WTC11 (cell line): ENCODE data around the gene PFKM. TPM values are rescaled to one million over a fixed set of nuclear protein-coding genes. Genes with fewer than 3 reads are reported as not detected.
A peak's percentile ranks its signal among the peaks of the same experiment; 100 is the strongest.

Experiments
- ATAC-seq: fragments of 200-7000 bp; cut with Tn5 transposase; 2 replicates; pipeline ENCODE4 v1.10.0; 2021; ENCODE audit warnings: mild to moderate bottlenecking, moderate library complexity
- CTCF ChIA-PET: fragments of 300-600 bp; sonication (Branson Sonifier 250); formaldehyde crosslinking; loops from one replicate; lab custom pipeline; 2021; ENCODE audit warnings: antibody characterized with exemption; lab: Charles Lee
- POLR2A ChIA-PET: fragments of 350-600 bp; sonication (Branson Sonifier 250); formaldehyde crosslinking; loops from one replicate; lab custom pipeline; 2021; ENCODE audit warnings: antibody characterized with exemption; lab: Charles Lee
- DNase-seq: peaks from one replicate; pipeline ENCODE4 v3.0.0; 2021; ENCODE audit warnings: low spot score
- H3K27ac Mint-ChIP-seq: 2 replicates; pipeline ENCODE4 v1.8.0; 2021; ENCODE audit warnings: mixed read lengths
- H3K27me3 Mint-ChIP-seq: 2 replicates; pipeline ENCODE4 v1.8.0; 2021; ENCODE audit warnings: low read depth, mild to moderate bottlenecking, moderate library complexity, mixed read lengths
- H3K36me3 Mint-ChIP-seq: 2 replicates; pipeline ENCODE4 v1.8.0; 2021; ENCODE audit warnings: mixed read lengths
- H3K4me1 Mint-ChIP-seq: 2 replicates; pipeline ENCODE4 v1.8.0; 2022; ENCODE audit warnings: mixed read lengths
- H3K4me3 Mint-ChIP-seq: 2 replicates; pipeline ENCODE4 v1.8.0; 2021; ENCODE audit warnings: mild to moderate bottlenecking, moderate library complexity, mixed read lengths
- H3K9me3 Mint-ChIP-seq: 2 replicates; pipeline ENCODE4 v1.8.0; 2021; ENCODE audit warnings: mixed read lengths
- CREB1 ChIP-seq: sonication (generic); formaldehyde crosslinking; IDR thresholded peaks from 2 replicates; pipeline ENCODE4 v1.8.0; 2023; ENCODE audit warnings: mild to moderate bottlenecking, missing genetic modification reagents
- IRF2 ChIP-seq: sonication (generic); formaldehyde crosslinking; IDR thresholded peaks from 2 replicates; pipeline ENCODE4 v1.8.0; 2022; ENCODE audit warnings: low read depth, missing genetic modification reagents, borderline replicate concordance
- JAZF1 ChIP-seq: fragments of 250-450 bp; sonication (Bioruptor Pico); IDR thresholded peaks from 2 replicates; pipeline ENCODE4 v1.9.0; 2021; ENCODE audit warnings: moderate library complexity, mild to moderate bottlenecking, inconsistent platforms
- JUN ChIP-seq: sonication (generic); formaldehyde crosslinking; IDR thresholded peaks from 2 replicates; pipeline ENCODE4 v1.8.0; 2023; ENCODE audit warnings: mild to moderate bottlenecking, missing genetic modification reagents
- KAT7 ChIP-seq: sonication (generic); formaldehyde crosslinking; IDR thresholded peaks from 2 replicates; pipeline ENCODE4 v1.8.1; 2023; ENCODE audit warnings: missing genetic modification reagents, mild to moderate bottlenecking, borderline replicate concordance
- MXD4 ChIP-seq: fragments of 250-450 bp; sonication (Bioruptor Pico); IDR thresholded peaks from 2 replicates; pipeline ENCODE4 v1.8.0; 2021; ENCODE audit warnings: mild to moderate bottlenecking, moderate library complexity, borderline replicate concordance
- NR2C2 ChIP-seq: sonication (generic); formaldehyde crosslinking; IDR thresholded peaks from 2 replicates; pipeline ENCODE4 v1.8.0; 2022; ENCODE audit warnings: mild to moderate bottlenecking, missing genetic modification reagents
- OVOL2 ChIP-seq: fragments of 250-450 bp; sonication (Bioruptor Pico); IDR thresholded peaks from 2 replicates; pipeline ENCODE4 v1.9.0; 2021; ENCODE audit warnings: mild to moderate bottlenecking, borderline replicate concordance
- RORB ChIP-seq: fragments of 250-450 bp; sonication (Bioruptor Pico); IDR thresholded peaks from 2 replicates; pipeline ENCODE4 v1.9.0; 2021; ENCODE audit warnings: mild to moderate bottlenecking
- SP1 ChIP-seq: sonication (generic); formaldehyde crosslinking; conservative IDR thresholded peaks from 2 replicates; pipeline ENCODE4 v1.8.1; 2022; ENCODE audit warnings: missing genetic modification reagents
- TCF7 ChIP-seq: sonication (generic); formaldehyde crosslinking; IDR thresholded peaks from 2 replicates; pipeline ENCODE4 v1.8.0; 2022; ENCODE audit warnings: mild to moderate bottlenecking, low read depth, missing genetic modification reagents, moderate library complexity
- ZBTB21 ChIP-seq: sonication (generic); formaldehyde crosslinking; IDR thresholded peaks from 2 replicates; pipeline ENCODE4 v1.8.1; 2023; ENCODE audit warnings: mild to moderate bottlenecking, missing genetic modification reagents, borderline replicate concordance
- ZNF121 ChIP-seq: sonication (generic); formaldehyde crosslinking; IDR thresholded peaks from 2 replicates; pipeline ENCODE4 v1.8.0; 2023; ENCODE audit warnings: missing genetic modification reagents
- ZNF138 ChIP-seq: sonication (generic); formaldehyde crosslinking; conservative IDR thresholded peaks from 2 replicates; pipeline ENCODE4 v1.8.1; 2022; ENCODE audit warnings: mild to moderate bottlenecking, moderate library complexity, missing genetic modification reagents
- ZNF232 ChIP-seq: sonication (generic); formaldehyde crosslinking; IDR thresholded peaks from 2 replicates; pipeline ENCODE4 v1.8.0; 2022; ENCODE audit warnings: mild to moderate bottlenecking, missing genetic modification reagents
- total RNA-seq: library from RNA; stranded (reverse); gene quantifications from 3 replicates; pipeline ENCODE4 v1.2.3, GENCODE V29; 2021
- TF ChIP-seq, protein P1 (sequence below): sonication (generic); formaldehyde crosslinking; IDR thresholded peaks from 2 replicates; pipeline ENCODE4 v1.8.1; 2022; ENCODE audit warnings: mild to moderate bottlenecking, moderate library complexity, missing genetic modification reagents
- TF ChIP-seq, protein P2 (sequence below): sonication (generic); formaldehyde crosslinking; IDR thresholded peaks from 2 replicates; pipeline ENCODE4 v1.8.1; 2022; ENCODE audit warnings: low read depth, mild to moderate bottlenecking, moderate library complexity, missing genetic modification reagents, borderline replicate concordance
- TF ChIP-seq, protein P3 (sequence below): fragments of 250-450 bp; sonication (Bioruptor Pico); IDR thresholded peaks from 2 replicates; pipeline ENCODE4 v1.9.0; 2021; ENCODE audit warnings: mild to moderate bottlenecking
- TF ChIP-seq, protein P4 (sequence below): fragments of 250-450 bp; sonication (Bioruptor Pico); conservative IDR thresholded peaks from 2 replicates; pipeline ENCODE4 v1.9.0; 2021; ENCODE audit warnings: mild to moderate bottlenecking
- TF ChIP-seq, protein P5 (sequence below): fragments of 250-450 bp; sonication (Bioruptor Pico); IDR thresholded peaks from 2 replicates; pipeline ENCODE4 v1.9.0; 2021; ENCODE audit warnings: moderate library complexity, mild to moderate bottlenecking, inconsistent platforms, borderline replicate concordance
- TF ChIP-seq, protein P6 (sequence below): sonication (generic); formaldehyde crosslinking; IDR thresholded peaks from 2 replicates; pipeline ENCODE4 v1.8.0; 2022; ENCODE audit warnings: missing genetic modification reagents

Gene PFKM
- total RNA-seq, 1 experiment from 2014 or later: 99.3 TPM

DNA sequence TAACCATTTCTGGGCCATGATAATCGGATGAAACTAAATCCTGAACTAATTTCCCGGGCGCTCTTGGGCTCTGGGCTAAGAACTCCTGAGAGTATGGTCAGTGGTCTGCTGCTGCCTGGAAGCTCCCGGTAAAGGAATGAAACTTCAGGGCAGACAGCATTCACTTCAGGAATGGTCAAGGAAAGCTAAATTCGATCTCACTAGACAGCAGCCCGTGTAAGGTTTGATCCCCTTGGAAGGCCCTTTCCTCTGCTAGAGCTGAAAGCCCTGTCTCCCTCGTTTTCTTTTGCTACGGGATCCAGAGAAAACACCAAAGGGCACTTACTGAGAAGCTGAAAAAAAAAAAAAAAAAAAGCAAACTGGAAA, 37.5 kb downstream of the PFKM start:
- Mint-ChIP-seq H3K36me3 (no peaks in the 10 kb centered on the region), H3K4me3 (peak overlapping the region; percentile 89)
- no peak for DNase-seq
- TF ChIP-seq CREB1 (CRISPR knock-in tag): no peak
- no peak for TF ChIP-seq KAT7 (CRISPR knock-in tag)
- no peak for TF ChIP-seq SP1 (CRISPR knock-in tag)
- TF ChIP-seq JUN (CRISPR knock-in tag): no peak
- no peak for TF ChIP-seq TCF7
- no peak for TF ChIP-seq RORB (CRISPR knock-in tag)
- TF ChIP-seq, protein P1, sequence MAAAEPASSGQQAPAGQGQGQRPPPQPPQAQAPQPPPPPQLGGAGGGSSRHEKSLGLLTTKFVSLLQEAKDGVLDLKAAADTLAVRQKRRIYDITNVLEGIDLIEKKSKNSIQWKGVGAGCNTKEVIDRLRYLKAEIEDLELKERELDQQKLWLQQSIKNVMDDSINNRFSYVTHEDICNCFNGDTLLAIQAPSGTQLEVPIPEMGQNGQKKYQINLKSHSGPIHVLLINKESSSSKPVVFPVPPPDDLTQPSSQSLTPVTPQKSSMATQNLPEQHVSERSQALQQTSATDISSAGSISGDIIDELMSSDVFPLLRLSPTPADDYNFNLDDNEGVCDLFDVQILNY: no peak
- no peak for TF ChIP-seq OVOL2
- no peak for TF ChIP-seq NR2C2 (CRISPR knock-in tag)
- TF ChIP-seq, protein P2, sequence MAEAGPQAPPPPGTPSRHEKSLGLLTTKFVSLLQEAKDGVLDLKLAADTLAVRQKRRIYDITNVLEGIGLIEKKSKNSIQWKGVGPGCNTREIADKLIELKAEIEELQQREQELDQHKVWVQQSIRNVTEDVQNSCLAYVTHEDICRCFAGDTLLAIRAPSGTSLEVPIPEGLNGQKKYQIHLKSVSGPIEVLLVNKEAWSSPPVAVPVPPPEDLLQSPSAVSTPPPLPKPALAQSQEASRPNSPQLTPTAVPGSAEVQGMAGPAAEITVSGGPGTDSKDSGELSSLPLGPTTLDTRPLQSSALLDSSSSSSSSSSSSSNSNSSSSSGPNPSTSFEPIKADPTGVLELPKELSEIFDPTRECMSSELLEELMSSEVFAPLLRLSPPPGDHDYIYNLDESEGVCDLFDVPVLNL (CRISPR knock-in tag): no peak
- no peak for TF ChIP-seq ZNF138
- no peak for TF ChIP-seq MXD4 (CRISPR knock-in tag)
- TF ChIP-seq, all 79 proteins: peak for 0
- ChIA-PET POLR2A (interaction anchor here (0.6 to 1.9 kb wide), 6 partner anchors 14 to 290 kb away, joined by 3 to 8 read pairs (median 4); partner anchors contain the start of genes PFKM and SENP1), CTCF (interaction anchor here (0.7 to 2.6 kb wide), 20 partner anchors 8 to 632 kb away, joined by 3 to 21 read pairs (median 9); partner anchors contain the start of genes ADCY6, CCDC184, PFKM and SENP1)
- H3K27me3 Mint-ChIP-seq: no peaks in the 10 kb centered on the region; the same call in none of the 2 replicates
- peaks cover 14% of the 10 kb centered on the region for H3K4me1 Mint-ChIP-seq
- ATAC-seq: no peak
- no peaks in the 10 kb centered on the region for H3K9me3 Mint-ChIP-seq
- H3K27ac Mint-ChIP-seq: peak overlapping the region; percentile 91

DNA sequence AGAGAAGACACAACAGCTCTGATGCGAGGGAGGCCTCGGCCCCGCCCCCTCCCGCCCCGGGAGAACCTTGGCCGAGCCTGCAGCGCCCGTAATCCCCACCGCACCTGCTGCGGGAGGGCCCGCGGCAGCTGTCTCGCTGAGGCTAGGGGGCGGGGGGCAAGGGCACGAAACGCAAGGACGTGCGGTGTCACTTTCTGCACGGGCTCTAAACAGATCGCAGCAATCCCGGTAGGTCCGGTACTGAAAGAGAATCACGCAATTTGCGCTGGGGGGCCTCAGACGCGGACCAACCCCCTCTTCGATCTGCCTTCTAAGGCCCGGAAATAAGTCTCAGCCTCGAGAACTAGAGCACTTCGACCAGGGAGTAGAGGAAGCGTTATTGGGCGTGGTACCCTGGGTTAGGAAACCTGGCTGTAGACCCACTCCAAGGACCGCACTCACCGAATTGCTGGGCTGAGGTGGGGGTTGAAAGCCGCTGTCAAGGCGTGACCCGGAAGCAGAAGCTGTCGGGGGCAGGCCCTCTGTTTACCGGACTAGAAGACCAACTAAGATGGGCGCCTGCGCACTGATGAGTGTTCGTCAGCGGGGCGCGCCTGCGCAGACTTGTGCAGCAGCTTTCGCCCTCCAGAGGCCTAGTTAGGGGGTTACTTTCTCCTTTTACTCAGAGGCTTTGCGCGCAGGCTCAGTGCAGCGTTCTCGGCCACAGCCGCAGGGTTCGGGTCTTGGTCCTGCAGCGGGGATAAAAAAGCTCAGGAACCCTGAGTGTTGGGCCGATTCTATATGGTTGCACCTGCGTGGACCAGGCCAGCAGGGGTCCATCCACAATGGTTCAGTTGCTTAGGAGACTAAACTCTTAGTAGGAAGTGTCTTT, 38.1 kb downstream of the PFKM start, which contains the start of gene ASB8:
Gene ASB8, minus strand, starts transcription at position 498 of the 871 bp plus-strand sequence. CDS start 4,019 bp downstream, outside the sequence.
- H3K27ac Mint-ChIP-seq: peak within 1 kb of the TSS; percentile 91
- H3K36me3 Mint-ChIP-seq: no peaks in the 10 kb centered on the region
- DNase-seq (peak; percentile 99), ATAC-seq (peak; percentile 96)
- H3K4me3 Mint-ChIP-seq: peak within 1 kb of the TSS; percentile 89
- ChIA-PET POLR2A (interaction anchor here (0.6 to 1.9 kb wide), 9 partner anchors 14 to 353 kb away, joined by 3 to 8 read pairs (median 4); partner anchors contain the start of genes CCDC184, PFKM and SENP1), CTCF (interaction anchor here (0.7 to 2.6 kb wide), 32 partner anchors 9 to 1583 kb away, joined by 3 to 21 read pairs (median 5); partner anchors contain the start of genes ADCY6, CCDC184, PFKM and SENP1)
- peaks cover 14% of the 10 kb centered on the region for H3K4me1 Mint-ChIP-seq
- no peaks in the 10 kb centered on the region for H3K9me3 Mint-ChIP-seq
- H3K27me3 Mint-ChIP-seq: no peaks in the 10 kb centered on the region; the same call in none of the 2 replicates
- TF ChIP-seq IRF2: no peak
- no peak for TF ChIP-seq JAZF1
- TF ChIP-seq, protein P3, sequence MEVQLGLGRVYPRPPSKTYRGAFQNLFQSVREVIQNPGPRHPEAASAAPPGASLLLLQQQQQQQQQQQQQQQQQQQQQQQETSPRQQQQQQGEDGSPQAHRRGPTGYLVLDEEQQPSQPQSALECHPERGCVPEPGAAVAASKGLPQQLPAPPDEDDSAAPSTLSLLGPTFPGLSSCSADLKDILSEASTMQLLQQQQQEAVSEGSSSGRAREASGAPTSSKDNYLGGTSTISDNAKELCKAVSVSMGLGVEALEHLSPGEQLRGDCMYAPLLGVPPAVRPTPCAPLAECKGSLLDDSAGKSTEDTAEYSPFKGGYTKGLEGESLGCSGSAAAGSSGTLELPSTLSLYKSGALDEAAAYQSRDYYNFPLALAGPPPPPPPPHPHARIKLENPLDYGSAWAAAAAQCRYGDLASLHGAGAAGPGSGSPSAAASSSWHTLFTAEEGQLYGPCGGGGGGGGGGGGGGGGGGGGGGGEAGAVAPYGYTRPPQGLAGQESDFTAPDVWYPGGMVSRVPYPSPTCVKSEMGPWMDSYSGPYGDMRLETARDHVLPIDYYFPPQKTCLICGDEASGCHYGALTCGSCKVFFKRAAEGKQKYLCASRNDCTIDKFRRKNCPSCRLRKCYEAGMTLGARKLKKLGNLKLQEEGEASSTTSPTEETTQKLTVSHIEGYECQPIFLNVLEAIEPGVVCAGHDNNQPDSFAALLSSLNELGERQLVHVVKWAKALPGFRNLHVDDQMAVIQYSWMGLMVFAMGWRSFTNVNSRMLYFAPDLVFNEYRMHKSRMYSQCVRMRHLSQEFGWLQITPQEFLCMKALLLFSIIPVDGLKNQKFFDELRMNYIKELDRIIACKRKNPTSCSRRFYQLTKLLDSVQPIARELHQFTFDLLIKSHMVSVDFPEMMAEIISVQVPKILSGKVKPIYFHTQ (CRISPR knock-in tag): no peak
- TF ChIP-seq, protein P4, sequence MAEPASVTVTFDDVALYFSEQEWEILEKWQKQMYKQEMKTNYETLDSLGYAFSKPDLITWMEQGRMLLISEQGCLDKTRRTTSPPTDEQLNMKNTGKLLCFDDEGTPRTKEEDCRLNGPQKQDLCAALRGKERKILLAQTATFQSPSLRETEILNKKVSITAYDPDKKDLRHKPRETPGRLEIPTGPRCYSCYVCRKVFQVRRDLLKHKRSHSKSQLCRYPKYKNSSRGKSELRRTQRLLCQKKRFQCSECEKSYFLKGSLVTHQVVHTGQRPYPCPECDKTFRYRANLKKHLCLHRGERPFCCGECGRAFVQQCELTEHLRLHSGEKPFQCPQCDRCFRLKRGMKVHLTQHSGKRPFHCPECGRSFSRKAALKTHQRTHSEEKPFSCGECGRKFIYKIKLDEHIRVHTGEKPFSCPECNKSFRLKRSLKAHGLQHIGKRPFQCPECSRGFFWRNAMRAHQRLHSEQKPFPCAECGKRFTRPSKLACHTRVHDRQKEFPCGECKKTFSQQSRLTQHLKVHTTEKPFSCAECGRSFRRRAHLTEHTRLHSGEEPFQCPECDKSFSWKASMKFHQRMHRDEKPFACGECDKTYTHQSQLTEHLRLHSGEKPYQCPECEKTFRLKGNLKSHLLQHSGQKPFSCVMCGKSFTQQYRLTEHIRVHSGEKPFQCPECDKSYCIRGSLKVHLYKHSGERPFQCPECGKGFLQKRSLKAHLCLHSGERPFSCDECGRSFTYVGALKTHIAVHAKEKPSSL (CRISPR knock-in tag): no peak
- TF ChIP-seq, protein P5, sequence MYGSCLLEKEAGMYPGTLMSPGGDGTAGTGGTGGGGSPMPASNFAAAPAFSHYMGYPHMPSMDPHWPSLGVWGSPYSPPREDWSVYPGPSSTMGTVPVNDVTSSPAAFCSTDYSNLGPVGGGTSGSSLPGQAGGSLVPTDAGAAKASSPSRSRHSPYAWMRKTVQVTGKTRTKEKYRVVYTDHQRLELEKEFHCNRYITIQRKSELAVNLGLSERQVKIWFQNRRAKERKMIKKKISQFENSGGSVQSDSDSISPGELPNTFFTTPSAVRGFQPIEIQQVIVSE (CRISPR knock-in tag): no peak
- no peak for TF ChIP-seq ZNF232 (CRISPR knock-in tag)
- TF ChIP-seq, protein P6, sequence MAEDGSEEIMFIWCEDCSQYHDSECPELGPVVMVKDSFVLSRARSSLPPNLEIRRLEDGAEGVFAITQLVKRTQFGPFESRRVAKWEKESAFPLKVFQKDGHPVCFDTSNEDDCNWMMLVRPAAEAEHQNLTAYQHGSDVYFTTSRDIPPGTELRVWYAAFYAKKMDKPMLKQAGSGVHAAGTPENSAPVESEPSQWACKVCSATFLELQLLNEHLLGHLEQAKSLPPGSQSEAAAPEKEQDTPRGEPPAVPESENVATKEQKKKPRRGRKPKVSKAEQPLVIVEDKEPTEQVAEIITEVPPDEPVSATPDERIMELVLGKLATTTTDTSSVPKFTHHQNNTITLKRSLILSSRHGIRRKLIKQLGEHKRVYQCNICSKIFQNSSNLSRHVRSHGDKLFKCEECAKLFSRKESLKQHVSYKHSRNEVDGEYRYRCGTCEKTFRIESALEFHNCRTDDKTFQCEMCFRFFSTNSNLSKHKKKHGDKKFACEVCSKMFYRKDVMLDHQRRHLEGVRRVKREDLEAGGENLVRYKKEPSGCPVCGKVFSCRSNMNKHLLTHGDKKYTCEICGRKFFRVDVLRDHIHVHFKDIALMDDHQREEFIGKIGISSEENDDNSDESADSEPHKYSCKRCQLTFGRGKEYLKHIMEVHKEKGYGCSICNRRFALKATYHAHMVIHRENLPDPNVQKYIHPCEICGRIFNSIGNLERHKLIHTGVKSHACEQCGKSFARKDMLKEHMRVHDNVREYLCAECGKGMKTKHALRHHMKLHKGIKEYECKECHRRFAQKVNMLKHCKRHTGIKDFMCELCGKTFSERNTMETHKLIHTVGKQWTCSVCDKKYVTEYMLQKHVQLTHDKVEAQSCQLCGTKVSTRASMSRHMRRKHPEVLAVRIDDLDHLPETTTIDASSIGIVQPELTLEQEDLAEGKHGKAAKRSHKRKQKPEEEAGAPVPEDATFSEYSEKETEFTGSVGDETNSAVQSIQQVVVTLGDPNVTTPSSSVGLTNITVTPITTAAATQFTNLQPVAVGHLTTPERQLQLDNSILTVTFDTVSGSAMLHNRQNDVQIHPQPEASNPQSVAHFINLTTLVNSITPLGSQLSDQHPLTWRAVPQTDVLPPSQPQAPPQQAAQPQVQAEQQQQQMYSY (CRISPR knock-in tag): no peak
- no peak for TF ChIP-seq TCF7
- TF ChIP-seq ZBTB21 (CRISPR knock-in tag): no peak
- no peak for TF ChIP-seq ZNF121
- TF ChIP-seq KAT7 (CRISPR knock-in tag): no peak
- TF ChIP-seq ZNF138: no peak
